K562 (cell line): Measurements from ENCODE around the gene MDK. TPM values are rescaled to one million over a fixed set of nuclear protein-coding genes. Genes with fewer than 3 reads are reported as not detected.

Source experiments
- CCAR2 ChIP-seq: fragments of 200-400 bp; formaldehyde crosslinking; IDR thresholded peaks from 2 replicates; pipeline ENCODE4 v1.6.1; 2017; ENCODE audit warnings: mild to moderate bottlenecking, low read depth, low read length
- ETS2 ChIP-seq: IDR thresholded peaks from 2 replicates; pipeline ENCODE4 v1.6.1; 2016; ENCODE audit warnings: borderline replicate concordance, missing genetic modification characterization, mild to moderate bottlenecking, moderate library complexity, missing compliant biosample characterization; ENCODE audit not compliant: poor library complexity, severe bottlenecking
- HCFC1 ChIP-seq: IDR thresholded peaks from 2 replicates; pipeline ENCODE4 v1.6.1; 2012; ENCODE audit warnings: low read depth, low read length, improper control_type of control experiment
- HES1 ChIP-seq: fragments of 450-650 bp; IDR thresholded peaks from 2 replicates; pipeline ENCODE4 v1.6.1; 2016; ENCODE audit warnings: low read depth, mild to moderate bottlenecking, moderate library complexity
- NEUROD1 ChIP-seq: fragments of 150-350 bp; IDR thresholded peaks from 2 replicates; pipeline ENCODE4 v1.6.1; 2014; ENCODE audit warnings: borderline replicate concordance, low read length, low read depth; ENCODE audit not compliant: partially characterized antibody
- NR2C1 ChIP-seq, 2 experiments: fragments of 450-650 bp; IDR thresholded peaks; 2 replicates each; pipeline ENCODE4 v1.6.1; 2017; ENCODE audit warnings: mild to moderate bottlenecking in 2 of 2, antibody characterized with exemption in 1 of 2, inconsistent platforms in 1 of 2, missing compliant biosample characterization in 1 of 2, missing genetic modification characterization in 1 of 2
- POLR2G ChIP-seq: fragments of 200-400 bp; formaldehyde crosslinking; IDR thresholded peaks from 2 replicates; pipeline ENCODE4 v1.6.1; 2017; ENCODE audit warnings: low read depth, mild to moderate bottlenecking, antibody characterized with exemption, low read length, moderate library complexity
- RBM39 ChIP-seq: fragments of 200-400 bp; formaldehyde crosslinking; optimal IDR thresholded peaks from 2 replicates; pipeline ENCODE3; 2018; ENCODE audit warnings: low read depth, low read length
- RHOXF2B ChIP-seq: fragments of 250-450 bp; sonication (Bioruptor Pico); conservative IDR thresholded peaks from 2 replicates; pipeline ENCODE4 v1.5.1; 2021
- STAG1 ChIP-seq: sonication (generic); formaldehyde crosslinking; IDR thresholded peaks from 2 replicates; pipeline ENCODE4 v1.5.0; 2020; ENCODE audit warnings: missing genetic modification reagents, borderline replicate concordance
- ZBTB11 ChIP-seq, 3 experiments: fragments of 200-800 bp in 1 of 3; fragments of 250-450 bp in 1 of 3; fragments of 450-650 bp in 1 of 3; sonication (Bioruptor Pico) in 1 of 3; sonication (Bioruptor generic) in 1 of 3; formaldehyde crosslinking in 1 of 3; IDR thresholded peaks; 2 replicates each; pipeline versions ENCODE4 v1.6.1 to v1.8.0; 2016 to 2022; ENCODE audit warnings: mild to moderate bottlenecking in 2 of 3, missing genetic modification characterization in 2 of 3, missing compliant biosample characterization in 1 of 3, moderate library complexity in 1 of 3
- ZNF778 ChIP-seq: fragments of 450-650 bp; formaldehyde crosslinking; IDR thresholded peaks from 2 replicates; pipeline ENCODE4 v1.4.0; 2020; ENCODE audit warnings: mild to moderate bottlenecking, moderate library complexity
- polyA plus RNA-seq, 8 experiments: library from polyadenylated mRNA; depleted of rRNA in 4 of 8; stranded (reverse) in 5 of 8; unstranded in 3 of 8; fragments of >200 nt; fragmentation: Nextera tagmentation in 2 of 8; fragmentation: Illumina TruSeq in 1 of 8; extraction: Ambion mirVana in 2 of 8; extraction: Trizol in 1 of 8; gene quantifications; 2 replicates each; pipeline versions ENCODE4 v1.2.1 to v1.2.3, GENCODE V29; 2011 to 2014; ENCODE audit warnings: inconsistent platforms in 1 of 8, missing spikeins in 1 of 8
- total RNA-seq, 7 experiments: library from RNA; depleted of rRNA in 6 of 7; stranded (reverse); fragments of >200 nt in 6 of 7; fragmentation: Illumina TruSeq in 2 of 7; extraction: Trizol in 2 of 7; gene quantifications; 2 replicates each; pipeline versions ENCODE4 v1.2.1 to v1.2.3, GENCODE V29; 2011 to 2021; ENCODE audit warnings: low replicate concordance in 1 of 7
- TF ChIP-seq, protein P1 (sequence below), 2 experiments: fragments of 450-650 bp; formaldehyde crosslinking in 1 of 2; IDR thresholded peaks; 2 replicates each; pipeline versions ENCODE4 v1.4.0 to v1.6.1; 2014 to 2020; ENCODE audit warnings: mild to moderate bottlenecking in 2 of 2, borderline replicate concordance in 1 of 2, low read depth in 1 of 2

MDK gene
- total and polyA plus RNA-seq, 9 of the 15 experiments (the other 6 are each of a cell fraction or from before 2014, with no cell fraction given): 20.7 to 700 (median 350) TPM

DNA sequence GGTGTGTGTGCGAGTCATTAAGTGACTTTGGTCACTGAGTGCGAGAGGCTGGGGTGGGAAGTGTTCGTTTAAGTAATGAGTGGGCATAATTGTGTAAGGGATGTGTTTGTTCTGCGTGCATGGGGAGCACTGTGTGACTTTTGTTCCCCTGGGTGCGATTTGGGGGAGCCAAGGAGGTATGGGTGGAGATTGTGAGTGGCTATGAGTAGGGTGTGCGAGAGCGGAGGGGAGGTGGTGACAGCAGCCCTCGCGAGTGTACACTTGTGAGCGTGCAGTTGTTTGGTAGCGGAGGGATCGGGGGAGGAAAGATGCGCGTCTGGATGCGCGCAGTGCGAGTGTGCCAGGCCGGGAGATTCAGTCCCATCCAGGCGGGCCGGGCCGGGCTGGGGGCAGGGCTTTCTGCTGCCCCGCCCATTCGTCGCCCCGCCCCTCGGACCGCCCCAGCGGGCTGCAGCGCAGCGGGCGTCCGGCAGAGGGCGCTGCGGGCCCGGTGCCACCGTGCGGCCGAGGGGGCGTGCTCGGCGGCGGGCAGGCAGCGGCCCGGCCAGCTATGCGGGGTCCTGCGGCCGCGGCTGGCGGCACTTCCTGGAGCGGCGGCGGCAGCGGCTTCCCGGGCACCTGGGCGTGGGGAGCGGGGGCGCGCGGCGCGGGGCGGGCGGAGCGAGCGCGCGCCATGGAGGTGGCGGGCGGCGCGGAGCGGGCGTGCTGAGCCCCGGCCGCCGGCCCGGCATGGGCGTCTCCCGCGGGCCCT is 34.4 kb upstream of the MDK start, which contains the start of gene DGKZ (continued):
- TF ChIP-seq STAG1 (CRISPR knock-in tag) (no peak; the same call in 1 of the 2 replicates), HES1 (no peak), HCFC1 (peak; percentile 68), NEUROD1 (no peak), ZBTB11 (CRISPR knock-in tag; IDR thresholded peaks at IDR 0.05) (peak in 1 of 3 experiments; percentile 65; a peak in 1 of 6 replicates), ZNF778 (CRISPR knock-in tag) (no peak), ETS2 (tag) (no peak), NR2C1 (IDR thresholded peaks at IDR 0.05) (no peak), NR2C1 (tag; IDR thresholded peaks at IDR 0.05) (no peak), CCAR2 (no peak), RHOXF2B (no peak), RBM39 (no peak), POLR2G (peak; percentile 80)
- TF ChIP-seq, protein P1, sequence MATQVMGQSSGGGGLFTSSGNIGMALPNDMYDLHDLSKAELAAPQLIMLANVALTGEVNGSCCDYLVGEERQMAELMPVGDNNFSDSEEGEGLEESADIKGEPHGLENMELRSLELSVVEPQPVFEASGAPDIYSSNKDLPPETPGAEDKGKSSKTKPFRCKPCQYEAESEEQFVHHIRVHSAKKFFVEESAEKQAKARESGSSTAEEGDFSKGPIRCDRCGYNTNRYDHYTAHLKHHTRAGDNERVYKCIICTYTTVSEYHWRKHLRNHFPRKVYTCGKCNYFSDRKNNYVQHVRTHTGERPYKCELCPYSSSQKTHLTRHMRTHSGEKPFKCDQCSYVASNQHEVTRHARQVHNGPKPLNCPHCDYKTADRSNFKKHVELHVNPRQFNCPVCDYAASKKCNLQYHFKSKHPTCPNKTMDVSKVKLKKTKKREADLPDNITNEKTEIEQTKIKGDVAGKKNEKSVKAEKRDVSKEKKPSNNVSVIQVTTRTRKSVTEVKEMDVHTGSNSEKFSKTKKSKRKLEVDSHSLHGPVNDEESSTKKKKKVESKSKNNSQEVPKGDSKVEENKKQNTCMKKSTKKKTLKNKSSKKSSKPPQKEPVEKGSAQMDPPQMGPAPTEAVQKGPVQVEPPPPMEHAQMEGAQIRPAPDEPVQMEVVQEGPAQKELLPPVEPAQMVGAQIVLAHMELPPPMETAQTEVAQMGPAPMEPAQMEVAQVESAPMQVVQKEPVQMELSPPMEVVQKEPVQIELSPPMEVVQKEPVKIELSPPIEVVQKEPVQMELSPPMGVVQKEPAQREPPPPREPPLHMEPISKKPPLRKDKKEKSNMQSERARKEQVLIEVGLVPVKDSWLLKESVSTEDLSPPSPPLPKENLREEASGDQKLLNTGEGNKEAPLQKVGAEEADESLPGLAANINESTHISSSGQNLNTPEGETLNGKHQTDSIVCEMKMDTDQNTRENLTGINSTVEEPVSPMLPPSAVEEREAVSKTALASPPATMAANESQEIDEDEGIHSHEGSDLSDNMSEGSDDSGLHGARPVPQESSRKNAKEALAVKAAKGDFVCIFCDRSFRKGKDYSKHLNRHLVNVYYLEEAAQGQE (IDR thresholded peaks at IDR 0.05; ENCODE audit: borderline replicate concordance): peak; percentile 41; the same call in 1 of the 2 replicates
- TF ChIP-seq, protein P1 (CRISPR knock-in tag; IDR thresholded peaks at IDR 0.05; ENCODE audit: low read depth): no peak
